Measurements from ENCODE around the gene NUP107. TPM values are rescaled to one million over a fixed set of nuclear protein-coding genes. Genes with fewer than 3 reads are reported as not detected.

Gene NUP107
- total RNA-seq, 3 donors from 2014 or later (not counting 1 experiment from before 2014, with no cell fraction given), result 54.9 to 69.2 (median 62.0) TPM

DNA sequence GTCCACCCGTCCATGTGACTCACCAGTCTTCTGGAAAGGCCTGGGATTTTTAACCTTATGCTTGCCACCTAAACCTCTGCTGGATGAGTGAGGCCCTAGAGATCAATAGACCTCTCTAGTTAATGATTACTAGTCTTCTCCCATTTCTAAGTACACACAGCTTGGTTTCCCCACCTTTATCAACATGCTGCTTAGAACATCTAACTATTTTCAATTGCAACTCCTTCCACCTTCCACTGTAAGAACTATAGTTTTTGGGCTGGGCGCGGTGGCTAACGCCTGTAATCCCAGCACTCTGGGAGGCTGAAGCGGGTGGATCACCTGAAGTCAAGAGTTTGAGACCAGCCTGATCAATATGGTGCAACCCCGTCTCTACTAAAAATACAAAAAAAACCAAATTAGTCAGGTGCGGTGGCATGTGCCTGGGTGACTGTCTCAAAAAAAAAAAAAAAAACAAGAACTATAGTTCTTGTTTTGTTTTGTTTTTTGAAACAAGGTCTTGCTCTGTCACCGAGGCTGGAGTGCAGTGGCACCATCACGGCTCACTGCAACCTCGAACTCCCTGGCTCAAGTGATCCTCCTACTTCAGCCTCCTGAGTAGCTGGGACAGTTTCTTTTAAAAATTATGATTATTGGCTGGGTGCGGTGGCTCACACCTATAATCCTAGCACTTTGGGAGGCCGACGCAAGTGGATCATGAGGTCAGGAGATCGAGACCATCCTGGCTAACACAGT lies 102.5 kb downstream of the NUP107 start:
- Histone ChIP-seq H3K27ac (ENCODE audit: low read length) (no peak overlapping the region), H3K36me3 (ENCODE audit: control insufficient read depth, insufficient read depth, low read length) (no peaks in the 10 kb centered on the region), H3K4me3 (ENCODE audit: low read length) (no peak overlapping the region), H3K9me3 (ENCODE audit: control insufficient read depth, insufficient read depth, low read length) (no peaks in the 10 kb centered on the region), H3K27me3 (ENCODE audit: control insufficient read depth, insufficient read depth, low read length) (no peaks in the 10 kb centered on the region), H3K4me1 (ENCODE audit: control insufficient read depth, insufficient read depth, low read length) (no peaks in the 10 kb centered on the region)
- Mint-ChIP-seq H3K36me3 (no peaks in the 10 kb centered on the region), H3K27ac (no peak overlapping the region), H3K4me3 (no peak overlapping the region), H3K9me3 (no peaks in the 10 kb centered on the region), H3K27me3 (ENCODE audit: low read depth in 2 of 2) (no peaks in the 10 kb centered on the region), H3K4me1 (peaks cover 4 to 5% of the 10 kb centered on the region in 2 donors)
- intact Hi-C loops (cut with micrococcal nuclease), result no loop called here
- WGBS (ENCODE audit: insufficient coverage), result 92% methylated on average over 13 of the region's 14 CpGs
- ATAC-seq, result no peak
- no peak for DNase-seq
- TF ChIP-seq, protein P1, sequence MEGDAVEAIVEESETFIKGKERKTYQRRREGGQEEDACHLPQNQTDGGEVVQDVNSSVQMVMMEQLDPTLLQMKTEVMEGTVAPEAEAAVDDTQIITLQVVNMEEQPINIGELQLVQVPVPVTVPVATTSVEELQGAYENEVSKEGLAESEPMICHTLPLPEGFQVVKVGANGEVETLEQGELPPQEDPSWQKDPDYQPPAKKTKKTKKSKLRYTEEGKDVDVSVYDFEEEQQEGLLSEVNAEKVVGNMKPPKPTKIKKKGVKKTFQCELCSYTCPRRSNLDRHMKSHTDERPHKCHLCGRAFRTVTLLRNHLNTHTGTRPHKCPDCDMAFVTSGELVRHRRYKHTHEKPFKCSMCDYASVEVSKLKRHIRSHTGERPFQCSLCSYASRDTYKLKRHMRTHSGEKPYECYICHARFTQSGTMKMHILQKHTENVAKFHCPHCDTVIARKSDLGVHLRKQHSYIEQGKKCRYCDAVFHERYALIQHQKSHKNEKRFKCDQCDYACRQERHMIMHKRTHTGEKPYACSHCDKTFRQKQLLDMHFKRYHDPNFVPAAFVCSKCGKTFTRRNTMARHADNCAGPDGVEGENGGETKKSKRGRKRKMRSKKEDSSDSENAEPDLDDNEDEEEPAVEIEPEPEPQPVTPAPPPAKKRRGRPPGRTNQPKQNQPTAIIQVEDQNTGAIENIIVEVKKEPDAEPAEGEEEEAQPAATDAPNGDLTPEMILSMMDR (IDR thresholded peaks at IDR 0.05), result no peak

DNA sequence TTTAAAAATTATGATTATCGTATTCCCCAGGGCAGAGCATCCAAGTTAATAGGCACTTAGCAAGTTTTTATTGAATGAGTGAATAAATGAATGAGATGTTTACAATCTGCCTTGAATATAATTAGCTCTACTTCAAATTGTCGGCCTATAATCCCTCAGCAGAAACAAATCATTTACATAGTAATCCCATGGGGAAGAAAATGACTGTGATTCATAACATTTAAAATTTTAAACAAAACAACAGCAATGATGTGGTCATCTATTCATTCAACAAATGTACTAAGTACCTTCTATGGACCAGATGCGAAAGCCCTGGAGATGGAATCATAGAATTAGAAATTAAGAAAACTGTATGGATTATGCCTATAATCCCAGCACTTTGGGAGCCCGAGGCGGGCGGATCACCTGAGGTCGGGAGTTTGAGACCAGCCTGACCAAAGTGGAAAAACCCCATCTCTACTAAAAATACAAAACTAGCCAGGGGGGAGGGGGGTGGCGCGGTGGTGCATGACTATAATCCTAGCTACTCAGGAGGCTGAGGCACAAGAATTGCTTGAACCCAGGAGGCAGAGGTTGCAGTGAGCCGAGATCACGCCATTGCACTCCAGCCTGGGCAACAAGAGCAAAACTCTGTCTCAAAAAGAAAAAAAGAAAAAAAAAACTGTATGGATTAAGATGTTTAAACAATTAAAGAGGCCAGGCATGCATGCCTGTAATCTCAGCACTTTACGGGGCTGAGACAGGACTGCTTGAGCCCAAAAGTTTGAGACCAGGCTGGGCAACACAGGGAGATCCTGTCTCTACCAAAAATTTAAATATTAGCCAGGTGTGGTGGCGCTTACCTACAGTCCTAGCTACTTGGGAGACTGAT lies 103.5 kb downstream of the NUP107 start:
- H3K27ac Mint-ChIP-seq, result no peak overlapping the region

DNA sequence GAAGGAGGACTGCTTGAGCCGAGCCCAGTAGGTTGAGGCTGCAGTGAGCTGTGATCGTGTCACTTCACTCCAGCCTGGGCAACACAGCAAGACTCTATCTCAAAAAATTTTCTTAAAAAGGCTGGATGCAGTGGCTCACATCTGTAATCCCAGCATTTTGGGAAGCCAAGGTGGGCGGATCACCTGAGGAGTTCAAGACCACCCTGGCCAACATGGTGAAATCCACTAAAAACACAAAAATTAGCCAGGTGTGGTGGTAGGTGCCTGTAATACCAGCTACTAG lies 104.1 kb downstream of the NUP107 start:
- Histone ChIP-seq H3K4me1 (ENCODE audit: control insufficient read depth, insufficient read depth, low read length) (no peaks in the 10 kb centered on the region), H3K9me3 (ENCODE audit: control insufficient read depth, insufficient read depth, low read length) (no peaks in the 10 kb centered on the region), H3K27me3 (ENCODE audit: control insufficient read depth, insufficient read depth, low read length) (no peaks in the 10 kb centered on the region), H3K4me3 (ENCODE audit: low read length) (no peak overlapping the region), H3K27ac (ENCODE audit: low read length) (no peak overlapping the region), H3K36me3 (ENCODE audit: control insufficient read depth, insufficient read depth, low read length) (no peaks in the 10 kb centered on the region)
- intact Hi-C loops (cut with micrococcal nuclease), result no loop called here
- H3K27ac Mint-ChIP-seq, result no peak overlapping the region
- ATAC-seq, result no peak
- no peaks in the 10 kb centered on the region for H3K36me3 Mint-ChIP-seq
- no peak overlapping the region for H3K4me3 Mint-ChIP-seq
- TF ChIP-seq, protein P1 (IDR thresholded peaks at IDR 0.05), result no peak
- 62% methylated on average over 3 of the region's 3 CpGs for WGBS (ENCODE audit: insufficient coverage)
- H3K4me1 Mint-ChIP-seq, result peaks cover 4 to 5% of the 10 kb centered on the region in 2 donors
- H3K9me3 Mint-ChIP-seq, result no peaks in the 10 kb centered on the region
- DNase-seq, result no peak
- H3K27me3 Mint-ChIP-seq (ENCODE audit: low read depth in 2 of 2), result no peaks in the 10 kb centered on the region

More for the DNA sequence above, 103.5 kb downstream of the NUP107 start:
- 95% methylated on average over 8 of the region's 13 CpGs for WGBS (ENCODE audit: insufficient coverage)
- H3K27me3 Mint-ChIP-seq (ENCODE audit: low read depth in 2 of 2), result no peaks in the 10 kb centered on the region
- no peaks in the 10 kb centered on the region for H3K36me3 ChIP-seq (ENCODE audit: control insufficient read depth, insufficient read depth, low read length)
- H3K4me1 Mint-ChIP-seq, result peaks cover 4 to 5% of the 10 kb centered on the region in 2 donors
- DNase-seq (no peak), ATAC-seq (no peak)
- no peaks in the 10 kb centered on the region for H3K9me3 Mint-ChIP-seq
- no peaks in the 10 kb centered on the region for H3K4me1 ChIP-seq (ENCODE audit: control insufficient read depth, insufficient read depth, low read length)
- H3K27ac ChIP-seq (ENCODE audit: low read length), result no peak overlapping the region
- intact Hi-C loops (cut with micrococcal nuclease), result no loop called here
- H3K9me3 ChIP-seq (ENCODE audit: control insufficient read depth, insufficient read depth, low read length), result no peaks in the 10 kb centered on the region
- H3K36me3 Mint-ChIP-seq, result no peaks in the 10 kb centered on the region
- TF ChIP-seq, protein P1 (IDR thresholded peaks at IDR 0.05), result no peak
- no peaks in the 10 kb centered on the region for H3K27me3 ChIP-seq (ENCODE audit: control insufficient read depth, insufficient read depth, low read length)
- no peak overlapping the region for H3K4me3 Mint-ChIP-seq
- no peak overlapping the region for H3K4me3 ChIP-seq (ENCODE audit: low read length)
